Endothelial cell of umbilical vein (primary cell): Measurements from ENCODE around the gene FBXL17. TPM values are rescaled to one million over a fixed set of nuclear protein-coding genes. Genes with fewer than 3 reads are reported as not detected.

ENCODE experiments used
- BruUV-seq: library from RNA; stranded (reverse); fragments of 400-500 nt; replicated peaks from 2 replicates; lab custom pipeline; 2021; lab: Mats Ljungman, UMichigan
- CTCF ChIA-PET: fragments of 300-600, 350-600 bp; sonication (Branson Sonifier 250); formaldehyde crosslinking; loops from one replicate; lab custom pipeline; 2021; ENCODE audit warnings: antibody characterized with exemption, inconsistent platforms; lab: Charles Lee
- POLR2A ChIA-PET: fragments of 300-600, 350-600 bp; sonication (Branson Sonifier 250); formaldehyde crosslinking; loops from one replicate; lab custom pipeline; 2021; ENCODE audit warnings: antibody characterized with exemption, inconsistent platforms; lab: Charles Lee
- DNase-seq: peaks from one replicate; pipeline ENCODE4 v3.0.0-alpha.2; 2011; ENCODE audit warnings: low read depth, low spot score
- FAIRE-seq: peaks from 2 replicates; lab custom pipeline; 2011; peaks lifted over from hg19 to GRCh38; lab: Jason Lieb, UNC
- H2AFZ ChIP-seq: 2 replicates; pipeline ENCODE4 v1.6.0; 2012; ENCODE audit warnings: low read depth, low read length, control low read depth, inconsistent platforms
- H3K27ac ChIP-seq: 2 replicates; pipeline ENCODE4 v1.5.1; 2011; ENCODE audit warnings: low read depth, mild to moderate bottlenecking, control low read depth, low read length, moderate library complexity; ENCODE audit not compliant: insufficient read depth
- H3K27me3 ChIP-seq, 2 experiments: 2 replicates each; pipeline versions ENCODE4 v1.6.0 to v1.6.1; 2011; ENCODE audit warnings: low read length in 2 of 2, mixed read lengths in 1 of 2; ENCODE audit not compliant: control insufficient read depth in 2 of 2, insufficient read depth in 2 of 2
- H3K36me3 ChIP-seq, 2 experiments: 2 replicates in 1 of 2; 3 replicates in 1 of 2; pipeline ENCODE4 v1.5.1; 2011; ENCODE audit warnings: low read length in 2 of 2, mild to moderate bottlenecking in 1 of 2, moderate library complexity in 1 of 2; ENCODE audit not compliant: control insufficient read depth in 2 of 2, insufficient read depth in 2 of 2; ENCODE audit errors: extremely low read depth in 1 of 2
- H3K4me1 ChIP-seq: 3 replicates; pipeline ENCODE4 v1.5.1; 2011; ENCODE audit warnings: mild to moderate bottlenecking, low read length; ENCODE audit not compliant: control insufficient read depth, insufficient read depth; ENCODE audit errors: extremely low read depth
- H3K4me2 ChIP-seq: 2 replicates; pipeline ENCODE4 v1.6.1; 2011; ENCODE audit warnings: low read length, control low read depth, mixed read lengths; ENCODE audit not compliant: insufficient read depth
- H3K4me3 ChIP-seq, 3 experiments: fragments of 200-600 bp in 1 of 3; sonication (generic), shearing (Covaris generic) in 1 of 3; replicated peaks in 1 of 3; 2 replicates each; pipeline ENCODE4 v1.5.1; 2011 to 2016; ENCODE audit warnings: control low read depth in 3 of 3, low read length in 3 of 3, mild to moderate bottlenecking in 2 of 3, inconsistent platforms in 1 of 3, low read depth in 1 of 3, moderate library complexity in 1 of 3; ENCODE audit not compliant: insufficient read depth in 1 of 3
- H3K79me2 ChIP-seq: 2 replicates; pipeline ENCODE4 v1.6.0; 2012; ENCODE audit warnings: low read length, inconsistent platforms; ENCODE audit not compliant: control insufficient read depth, insufficient read depth
- H3K9ac ChIP-seq: replicated peaks from 2 replicates; pipeline ENCODE3; 2011; ENCODE audit warnings: low read length, control low read depth; ENCODE audit not compliant: insufficient read depth; ENCODE audit errors: extremely low read depth
- H3K9me1 ChIP-seq: replicated peaks from 3 replicates; pipeline ENCODE4 v1.6.0; 2011; ENCODE audit warnings: mild to moderate bottlenecking, low read length; ENCODE audit not compliant: control insufficient read depth, insufficient read depth; ENCODE audit errors: extremely low read depth
- H3K9me3 ChIP-seq: replicated peaks from 2 replicates; pipeline ENCODE4 v1.5.1; 2012; ENCODE audit warnings: low read length, inconsistent platforms; ENCODE audit not compliant: control insufficient read depth, insufficient read depth
- H4K20me1 ChIP-seq: replicated peaks from 2 replicates; pipeline ENCODE3; 2011; ENCODE audit warnings: mild to moderate bottlenecking, low read length; ENCODE audit not compliant: control insufficient read depth, insufficient read depth; ENCODE audit errors: extremely low read depth
- CTCF ChIP-seq, 2 donors: IDR thresholded peaks; 1 replicate in 1 of 2; 2 replicates in 1 of 2; pipeline ENCODE4 v1.5.1; 2011; ENCODE audit warnings: low read length in 2 of 2, mild to moderate bottlenecking in 2 of 2, moderate library complexity in 2 of 2, control low read depth in 1 of 2, inconsistent platforms in 1 of 2, low read depth in 1 of 2; ENCODE audit not compliant: insufficient read depth in 1 of 2; ENCODE audit errors: extremely low read depth in 1 of 2
- EZH2 ChIP-seq: IDR thresholded peaks from 2 replicates; pipeline ENCODE4 v1.6.1; 2012; ENCODE audit warnings: borderline replicate concordance, low read depth, mild to moderate bottlenecking, moderate library complexity, low read length, inconsistent platforms; ENCODE audit not compliant: severe bottlenecking
- FOS ChIP-seq: IDR thresholded peaks from 2 replicates; pipeline ENCODE4 v1.6.1; 2011; ENCODE audit warnings: mild to moderate bottlenecking, low read length, moderate library complexity, borderline replicate concordance; ENCODE audit not compliant: insufficient read depth
- GATA2 ChIP-seq: IDR thresholded peaks from 2 replicates; pipeline ENCODE4 v1.7.0; 2011; ENCODE audit warnings: low read depth, mild to moderate bottlenecking, moderate library complexity, mixed read lengths, low read length; ENCODE audit not compliant: insufficient read length, insufficient read depth
- JUN ChIP-seq: IDR thresholded peaks from 2 replicates; pipeline ENCODE4 v1.6.1; 2011; ENCODE audit warnings: borderline replicate concordance, low read depth; ENCODE audit not compliant: insufficient read length, insufficient read depth
- MYC ChIP-seq: IDR thresholded peaks from one replicate; pipeline ENCODE4 v1.6.1; 2011; ENCODE audit warnings: mild to moderate bottlenecking, low read depth, low read length
- POLR2A ChIP-seq: IDR thresholded peaks from 2 replicates; pipeline ENCODE4 v1.6.1; 2012; ENCODE audit warnings: low read depth, mild to moderate bottlenecking, control low read depth, low read length
- POLR2AphosphoS5 ChIP-seq: IDR thresholded peaks from 2 replicates; pipeline ENCODE4 v1.6.1; 2012; ENCODE audit warnings: low read depth, mild to moderate bottlenecking, control low read depth, low read length, moderate library complexity; ENCODE audit not compliant: insufficient read depth
- dilution Hi-C: fragments of 300-500 bp; cut with MboI; formaldehyde crosslinking; loops from one replicate; pipeline ENCODE4 v1.15.0; 2019; ENCODE audit warnings: low sequenced_read_pairs; ENCODE audit not compliant: extremely low pct_ligation_motif_present
- intact Hi-C: fragments of 100-400 bp; cut with micrococcal nuclease; formaldehyde crosslinking; loops from one replicate; pipeline ENCODE4 v1.10.0; 2022
- polyA plus RNA-seq, 4 experiments: library from polyadenylated mRNA; depleted of rRNA in 3 of 4; stranded (reverse) in 3 of 4; unstranded in 1 of 4; fragments of >200 nt; gene quantifications; 2 replicates each; pipeline versions ENCODE4 v1.2.1 to v1.2.3, GENCODE V29; 2011 to 2012; ENCODE audit warnings: missing spikeins in 1 of 4
- total RNA-seq: library from RNA; stranded (reverse); gene quantifications from 2 replicates; pipeline ENCODE4 v1.2.3, GENCODE V29; 2021
- TF ChIP-seq, protein P1 (sequence below): IDR thresholded peaks from 2 replicates; pipeline ENCODE4 v1.6.1; 2011; ENCODE audit not compliant: insufficient read depth, insufficient read length

Gene FBXL17
- total and polyA plus RNA-seq, 2 donors (not counting 3 experiments of a cell fraction or from before 2014, with no cell fraction given) = 2.7 to 8.8 TPM

GRCh38 chr5:108420755-108421154 lies 38.9 kb upstream of the FBXL17 start:
- Histone ChIP-seq H3K9me3 (no peaks in the 10 kb centered on the region), H2AFZ (no peak overlapping the region), H3K27ac (no peak overlapping the region), H3K9ac (no peak overlapping the region), H3K79me2 (no peaks in the 10 kb centered on the region), H3K4me2 (no peak overlapping the region), H3K27me3 (no peaks in the 10 kb centered on the region), H3K4me1 (no peaks in the 10 kb centered on the region), H3K9me1 (no peaks in the 10 kb centered on the region), H3K36me3 (no peaks in the 10 kb centered on the region), H4K20me1 (no peaks in the 10 kb centered on the region), H3K4me3 (no peak overlapping the region)
- no peak for DNase-seq
- ChIA-PET POLR2A (no interaction called here), CTCF (no interaction called here)
- TF ChIP-seq POLR2AphosphoS5 (no peak), JUN (no peak), FOS (no peak), POLR2A (no peak), GATA2 (no peak), MYC (no peak), EZH2 (no peak)
- TF ChIP-seq, protein P1, sequence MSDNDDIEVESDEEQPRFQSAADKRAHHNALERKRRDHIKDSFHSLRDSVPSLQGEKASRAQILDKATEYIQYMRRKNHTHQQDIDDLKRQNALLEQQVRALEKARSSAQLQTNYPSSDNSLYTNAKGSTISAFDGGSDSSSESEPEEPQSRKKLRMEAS = no peak
- intact Hi-C loops = no loop called here
- no TSS peak for BruUV-seq
- FAIRE-seq = no peak
- dilution Hi-C loops = no loop called here

GRCh38 chr5:108420158-108420557 lies 38.3 kb upstream of the FBXL17 start:
- POLR2A ChIA-PET = no interaction called here
- BruUV-seq = no TSS peak

More at GRCh38 chr5:108420158-108420557, 38.3 kb upstream of the FBXL17 start:
- H3K79me2 ChIP-seq = no peaks in the 10 kb centered on the region
- H4K20me1 ChIP-seq = no peaks in the 10 kb centered on the region
- H3K9me3 ChIP-seq = no peaks in the 10 kb centered on the region
- no peaks in the 10 kb centered on the region for H3K9me1 ChIP-seq
- no peaks in the 10 kb centered on the region for H3K36me3 ChIP-seq
- no peaks in the 10 kb centered on the region for H3K27me3 ChIP-seq
- no peak overlapping the region for H2AFZ ChIP-seq
- intact Hi-C loops (no loop called here), dilution Hi-C loops (no loop called here)
- FAIRE-seq = no peak
- CTCF ChIA-PET = no interaction called here
- no peaks in the 10 kb centered on the region for H3K4me1 ChIP-seq
- no peak overlapping the region for H3K4me2 ChIP-seq
- no peak for TF ChIP-seq CTCF (IDR thresholded peaks at IDR 0.05; ENCODE audit: extremely low read depth in 1 of 2, insufficient read depth in 1 of 2, low read depth in 1 of 2, low read length in 2 of 2)
- no peak for TF ChIP-seq POLR2AphosphoS5
- no peak for TF ChIP-seq POLR2A
- TF ChIP-seq GATA2 = no peak
- no peak for DNase-seq
- H3K9ac ChIP-seq = no peak overlapping the region
- no peak overlapping the region for H3K4me3 ChIP-seq
- no peak overlapping the region for H3K27ac ChIP-seq
